Lower lobe of right lung (tissue), 2 donors: ENCODE results near the gene TBX18. TPM values are rescaled to one million over a fixed set of nuclear protein-coding genes. Genes with fewer than 3 reads are reported as not detected.

Experiments used
- ATAC-seq, 2 donors: fragments of 200-7000 bp; cut with Tn5 transposase; one replicate each; pipeline ENCODE4 v1.9.1; 2020 to 2022; ENCODE audit warnings: mild to moderate bottlenecking in 2 of 2, moderate library complexity in 2 of 2
- DNase-seq: peaks from one replicate; pipeline ENCODE4 v3.0.0-alpha.2; 2020
- H3K27ac ChIP-seq: fragments of 200-600 bp; one replicate; pipeline ENCODE4 v1.8.0; 2022
- H3K27me3 ChIP-seq: fragments of 200-600 bp; one replicate; pipeline ENCODE4 v1.8.0; 2022; ENCODE audit warnings: low read depth
- H3K36me3 ChIP-seq: fragments of 200-600 bp; one replicate; pipeline ENCODE4 v1.8.0; 2022; ENCODE audit warnings: mild to moderate bottlenecking
- H3K4me1 ChIP-seq: fragments of 200-600 bp; one replicate; pipeline ENCODE4 v1.8.0; 2022
- H3K4me3 ChIP-seq: fragments of 200-600 bp; one replicate; pipeline ENCODE4 v1.8.0; 2022; ENCODE audit warnings: mild to moderate bottlenecking
- H3K9me3 ChIP-seq: fragments of 200-600 bp; one replicate; pipeline ENCODE4 v1.8.0; 2022
- intact Hi-C: fragments of 100-400 bp; cut with DNase I; formaldehyde crosslinking; loops from one replicate; pipeline ENCODE4 v1.11.0; 2022
- total RNA-seq: library from RNA; stranded (reverse); fragmentation: NEBNext Ultra II Directional; extraction: Animal tissue kit (Norgen Biotek cat#: 25700); gene quantifications from one replicate; pipeline ENCODE4 v1.2.1, GENCODE V29; 2021
- TF ChIP-seq, protein P1 (sequence below): fragments of 200-600 bp; IDR thresholded peaks from one replicate; pipeline ENCODE4 v1.8.0; 2022; ENCODE audit warnings: antibody characterized with exemption, mild to moderate bottlenecking
- donor health status: DM: no; HTN: yes; CAD: no; lungs with severe emphysema.

TBX18 gene
- total RNA-seq, 1 donor from 2014 or later = 1.5 TPM

DNA sequence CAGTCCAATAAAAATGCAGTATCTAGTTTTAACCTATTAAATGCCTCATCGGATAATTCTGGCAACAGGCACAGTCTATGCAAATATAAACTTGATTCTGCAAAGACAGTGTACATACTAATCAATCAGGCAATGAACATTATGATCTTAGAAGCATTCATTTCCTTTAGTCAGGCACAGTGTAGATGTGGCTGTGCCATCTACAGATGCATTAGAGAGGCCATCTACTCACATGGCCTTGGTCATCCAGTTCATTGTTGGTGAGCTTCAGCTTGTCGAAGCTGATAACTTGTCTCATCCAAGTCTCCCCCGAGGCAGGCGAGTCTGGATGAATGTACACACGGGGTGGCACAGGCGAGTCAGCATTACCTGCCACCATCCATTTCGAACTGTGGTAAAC lies 7.9 kb downstream of the TBX18 start:
- Histone ChIP-seq H3K9me3 (no peaks in the 10 kb centered on the region), H3K36me3 (no peaks in the 10 kb centered on the region), H3K4me1 (no peaks in the 10 kb centered on the region), H3K4me3 (no peak overlapping the region), H3K27me3 (peaks cover 38% of the 10 kb centered on the region), H3K27ac (no peak overlapping the region)
- no peak for DNase-seq
- no peak for ATAC-seq
- TF ChIP-seq, protein P1, sequence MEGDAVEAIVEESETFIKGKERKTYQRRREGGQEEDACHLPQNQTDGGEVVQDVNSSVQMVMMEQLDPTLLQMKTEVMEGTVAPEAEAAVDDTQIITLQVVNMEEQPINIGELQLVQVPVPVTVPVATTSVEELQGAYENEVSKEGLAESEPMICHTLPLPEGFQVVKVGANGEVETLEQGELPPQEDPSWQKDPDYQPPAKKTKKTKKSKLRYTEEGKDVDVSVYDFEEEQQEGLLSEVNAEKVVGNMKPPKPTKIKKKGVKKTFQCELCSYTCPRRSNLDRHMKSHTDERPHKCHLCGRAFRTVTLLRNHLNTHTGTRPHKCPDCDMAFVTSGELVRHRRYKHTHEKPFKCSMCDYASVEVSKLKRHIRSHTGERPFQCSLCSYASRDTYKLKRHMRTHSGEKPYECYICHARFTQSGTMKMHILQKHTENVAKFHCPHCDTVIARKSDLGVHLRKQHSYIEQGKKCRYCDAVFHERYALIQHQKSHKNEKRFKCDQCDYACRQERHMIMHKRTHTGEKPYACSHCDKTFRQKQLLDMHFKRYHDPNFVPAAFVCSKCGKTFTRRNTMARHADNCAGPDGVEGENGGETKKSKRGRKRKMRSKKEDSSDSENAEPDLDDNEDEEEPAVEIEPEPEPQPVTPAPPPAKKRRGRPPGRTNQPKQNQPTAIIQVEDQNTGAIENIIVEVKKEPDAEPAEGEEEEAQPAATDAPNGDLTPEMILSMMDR = no peak
- intact Hi-C loops = no loop called here

- TF ChIP-seq, protein P1 = no peak
- DNase-seq = no peak
- Histone ChIP-seq H3K36me3 (no peaks in the 10 kb centered on the region), H3K9me3 (no peaks in the 10 kb centered on the region), H3K27ac (no peak overlapping the region), H3K4me3 (no peak overlapping the region), H3K4me1 (no peaks in the 10 kb centered on the region), H3K27me3 (peaks cover 10% of the 10 kb centered on the region)
- ATAC-seq = no peak
- intact Hi-C loops = no loop called here
Observed at GRCh38 chr6:84753173-84753572, 11.2 kb downstream of the TBX18 start.

DNA sequence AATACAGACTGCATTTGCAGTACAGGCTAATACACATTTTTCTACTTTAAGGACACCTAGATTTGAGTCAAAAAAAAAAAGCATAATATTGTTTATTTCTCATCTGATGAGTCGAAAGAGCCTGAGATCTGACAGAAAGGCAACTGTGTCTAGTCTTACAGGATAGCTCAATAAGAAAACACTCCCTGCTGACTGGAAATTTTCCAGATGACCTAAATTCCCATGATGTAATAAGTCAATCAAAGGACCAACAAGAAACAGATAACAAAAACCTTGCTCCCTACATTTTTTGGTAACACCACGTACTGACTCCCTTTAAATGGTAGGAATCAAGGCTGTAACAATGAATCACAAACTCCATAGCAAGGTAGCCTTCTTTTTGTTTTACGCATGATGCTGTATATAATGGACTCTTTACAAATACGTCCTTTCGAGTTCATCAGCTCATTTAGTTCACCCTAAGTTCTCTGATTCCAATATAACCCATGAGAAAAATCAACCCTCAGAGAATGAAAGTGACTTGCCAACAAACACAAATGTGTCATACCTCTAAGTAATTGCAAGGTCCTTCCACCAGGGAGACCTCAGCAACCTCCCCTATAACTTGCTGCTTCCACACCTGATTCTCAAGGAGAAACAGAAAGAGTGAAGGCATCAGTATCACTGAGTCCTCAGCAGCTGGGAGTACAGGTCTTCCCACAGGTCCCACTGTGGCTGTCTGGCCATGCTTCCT lies 12.1 kb downstream of the TBX18 start:
- no peaks in the 10 kb centered on the region for H3K36me3 ChIP-seq
- H3K4me1 ChIP-seq = no peaks in the 10 kb centered on the region
- ATAC-seq (no peak), DNase-seq (no peak)
- intact Hi-C loops = no loop called here
- TF ChIP-seq, protein P1 = no peak
- peaks cover 7% of the 10 kb centered on the region for H3K27me3 ChIP-seq
- H3K27ac ChIP-seq = no peak overlapping the region
- no peaks in the 10 kb centered on the region for H3K9me3 ChIP-seq
- H3K4me3 ChIP-seq = no peak overlapping the region

DNA sequence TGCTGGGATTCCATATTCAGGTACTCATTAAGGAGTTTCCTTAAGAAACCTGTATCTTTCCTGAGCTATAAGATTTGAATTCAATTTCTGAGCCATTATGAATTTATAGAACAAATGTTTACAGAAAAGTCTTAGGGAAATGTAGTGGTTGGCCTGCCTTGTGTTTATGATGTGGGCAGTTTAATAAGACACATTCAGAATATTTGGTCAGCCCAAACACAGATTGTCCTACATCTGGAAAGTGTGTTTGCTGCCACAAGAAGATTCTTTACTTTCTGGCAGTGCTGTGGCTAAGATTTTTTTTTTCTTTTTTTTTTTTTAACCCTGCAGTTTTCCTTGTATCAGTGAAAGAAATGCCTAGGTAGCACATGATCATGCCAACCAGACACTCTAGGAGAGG lies 15.2 kb downstream of the TBX18 start:
- Histone ChIP-seq H3K36me3 (no peaks in the 10 kb centered on the region), H3K4me3 (no peak overlapping the region), H3K27ac (no peak overlapping the region), H3K27me3 (no peaks in the 10 kb centered on the region), H3K9me3 (no peaks in the 10 kb centered on the region), H3K4me1 (no peaks in the 10 kb centered on the region)
- ATAC-seq (no peak), DNase-seq (no peak)
- intact Hi-C loops = no loop called here
- TF ChIP-seq, protein P1 = no peak

DNA sequence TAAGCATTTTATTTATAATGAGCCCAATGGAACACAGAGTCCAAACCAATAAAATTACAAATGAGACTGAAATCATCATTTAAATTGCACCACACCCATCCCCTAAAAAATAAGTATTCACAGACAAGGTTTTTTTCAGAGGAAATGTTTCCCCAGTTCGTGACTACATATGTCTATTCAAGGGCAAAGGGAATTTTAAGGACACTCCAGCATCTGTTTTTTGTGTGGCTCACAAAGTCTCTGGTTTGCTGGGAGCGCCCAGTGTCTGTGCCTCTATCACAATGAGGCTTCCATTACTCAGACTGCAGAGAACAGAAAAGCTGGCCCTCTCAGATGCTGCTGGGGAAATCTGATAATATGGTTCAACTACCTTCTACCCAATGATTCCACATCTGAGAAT lies 16.0 kb downstream of the TBX18 start:
- DNase-seq (no peak), ATAC-seq (no peak)
- no peaks in the 10 kb centered on the region for H3K27me3 ChIP-seq
- H3K9me3 ChIP-seq = no peaks in the 10 kb centered on the region
- no peak overlapping the region for H3K27ac ChIP-seq
- TF ChIP-seq, protein P1 = no peak
- H3K4me3 ChIP-seq = no peak overlapping the region
- intact Hi-C loops = no loop called here
- no peaks in the 10 kb centered on the region for H3K36me3 ChIP-seq
- H3K4me1 ChIP-seq = no peaks in the 10 kb centered on the region
